GM23338 (cell line): Measurements from ENCODE around the gene ASGR1. TPM values are rescaled to one million over a fixed set of nuclear protein-coding genes. Genes with fewer than 3 reads are reported as not detected.
A peak's percentile ranks its signal among the peaks of the same experiment; 100 is the strongest.

Experiments used
- ATAC-seq: fragments of 200-7000 bp; cut with Tn5 transposase; 3 replicates; pipeline ENCODE4 v1.9.1; 2020
- DNase-seq: peaks from one replicate; pipeline ENCODE4 v3.0.0-alpha.2; 2015; ENCODE audit warnings: low spot score
- H2AFZ ChIP-seq: fragments of 200-600 bp; sonication (generic); 2 replicates; pipeline ENCODE4 v1.8.0; 2016; ENCODE audit warnings: antibody characterized with exemption, mild to moderate bottlenecking, moderate library complexity
- H3F3A ChIP-seq: fragments of 200-600 bp; sonication (generic); replicated peaks from 2 replicates; pipeline ENCODE4 v1.8.0; 2017; ENCODE audit warnings: antibody characterized with exemption, mixed run types, low read depth
- H3K27ac ChIP-seq: fragments of 200-600 bp; sonication (generic); 2 replicates; pipeline ENCODE4 v1.6.1; 2016; ENCODE audit warnings: low read depth
- H3K27me3 ChIP-seq: fragments of 200-600 bp; sonication (generic); 2 replicates; pipeline ENCODE4 v1.8.0; 2016; ENCODE audit warnings: mild to moderate bottlenecking, mixed run types, moderate library complexity; ENCODE audit not compliant: insufficient read depth
- H3K36me3 ChIP-seq: fragments of 200-600 bp; sonication (generic); 2 replicates; pipeline ENCODE4 v1.8.0; 2016; ENCODE audit warnings: mild to moderate bottlenecking; ENCODE audit not compliant: insufficient read depth
- H3K4me1 ChIP-seq: fragments of 200-600 bp; sonication (generic); 2 replicates; pipeline ENCODE4 v1.8.0; 2016; ENCODE audit warnings: mild to moderate bottlenecking, moderate library complexity; ENCODE audit not compliant: insufficient read depth
- H3K4me2 ChIP-seq: fragments of 200-600 bp; sonication (generic); 2 replicates; pipeline ENCODE4 v1.7.1; 2017; ENCODE audit warnings: mixed run types
- H3K4me3 ChIP-seq: fragments of 200-600 bp; sonication (generic); 2 replicates; pipeline ENCODE4 v1.6.1; 2016; ENCODE audit warnings: mixed run types
- H3K79me2 ChIP-seq: fragments of 200-600 bp; sonication (generic); replicated peaks from 2 replicates; pipeline ENCODE4 v1.8.0; 2017; ENCODE audit warnings: mild to moderate bottlenecking; ENCODE audit not compliant: insufficient read depth
- H3K9me2 ChIP-seq: fragments of 200-600 bp; sonication (generic); 2 replicates; pipeline ENCODE4 v1.8.0; 2017; ENCODE audit not compliant: insufficient read depth
- H4K20me1 ChIP-seq: fragments of 200-600 bp; sonication (generic); replicated peaks from 2 replicates; pipeline ENCODE4 v1.8.0; 2017; ENCODE audit warnings: mild to moderate bottlenecking; ENCODE audit not compliant: insufficient read depth
- H3K27ac Mint-ChIP-seq: 2 replicates; pipeline ENCODE4 v1.8.0; 2020; ENCODE audit warnings: inconsistent platforms, mild to moderate bottlenecking, moderate library complexity, mixed read lengths
- H3K27me3 Mint-ChIP-seq: 3 replicates; pipeline ENCODE4 v1.8.0; 2022; ENCODE audit warnings: low read depth, mild to moderate bottlenecking, moderate library complexity, mixed read lengths, inconsistent platforms; ENCODE audit not compliant: insufficient read depth, poor library complexity
- H3K36me3 Mint-ChIP-seq: 3 replicates; pipeline ENCODE4 v1.8.0; 2021; ENCODE audit warnings: low read depth, mild to moderate bottlenecking, inconsistent platforms, moderate library complexity, mixed read lengths
- H3K4me1 Mint-ChIP-seq: 3 replicates; pipeline ENCODE4 v1.8.0; 2020; ENCODE audit warnings: mild to moderate bottlenecking, inconsistent platforms, mixed read lengths
- H3K4me3 Mint-ChIP-seq: 3 replicates; pipeline ENCODE4 v1.8.0; 2021; ENCODE audit warnings: moderate library complexity, mild to moderate bottlenecking, inconsistent platforms, mixed read lengths
- H3K9me3 Mint-ChIP-seq: 3 replicates; pipeline ENCODE4 v1.8.0; 2020; ENCODE audit warnings: moderate library complexity, mild to moderate bottlenecking, inconsistent platforms, mixed read lengths
- CREB1 ChIP-seq: fragments of 250-450 bp; sonication (Bioruptor Pico); IDR thresholded peaks from 2 replicates; pipeline ENCODE4 v1.5.0; 2020; ENCODE audit warnings: low read depth, mild to moderate bottlenecking, moderate library complexity
- CTCF ChIP-seq, 2 experiments: fragments of 200-600 bp in 1 of 2; sonication (generic) in 1 of 2; conservative IDR thresholded peaks; 2 replicates each; pipeline versions ENCODE4 v1.5.1 to v1.6.1; 2016 to 2017; ENCODE audit warnings: antibody characterized with exemption in 2 of 2, low read depth in 2 of 2, mild to moderate bottlenecking in 2 of 2, moderate library complexity in 1 of 2
- EZH2 ChIP-seq: fragments of 200-600 bp; sonication (generic); IDR thresholded peaks from one replicate; pipeline ENCODE4 v1.8.0; 2017; ENCODE audit warnings: antibody characterized with exemption, mild to moderate bottlenecking, low read depth; ENCODE audit not compliant: unreplicated experiment
- EZH2phosphoT487 ChIP-seq: fragments of 200-600 bp; sonication (generic); IDR thresholded peaks from one replicate; pipeline ENCODE4 v1.8.1; 2018; ENCODE audit warnings: antibody characterized with exemption; ENCODE audit not compliant: unreplicated experiment
- NANOG ChIP-seq: IDR thresholded peaks from 2 replicates; pipeline ENCODE4 v1.6.1; 2016; ENCODE audit warnings: antibody characterized with exemption, borderline replicate concordance
- REST ChIP-seq: IDR thresholded peaks from one replicate; pipeline ENCODE4 v1.6.1; 2018; ENCODE audit warnings: antibody characterized with exemption; ENCODE audit not compliant: unreplicated experiment
- STAT1 ChIP-seq: IDR thresholded peaks from one replicate; pipeline ENCODE4 v1.6.1; 2016; ENCODE audit warnings: antibody characterized with exemption; ENCODE audit not compliant: unreplicated experiment
- ZNF114 ChIP-seq: fragments of 250-450 bp; sonication (Bioruptor Pico); IDR thresholded peaks from 2 replicates; pipeline ENCODE4 v1.5.0; 2020; ENCODE audit warnings: mild to moderate bottlenecking, moderate library complexity
- ZNF331 ChIP-seq: fragments of 250-450 bp; sonication (Bioruptor Pico); IDR thresholded peaks from 2 replicates; pipeline ENCODE4 v1.5.0; 2020; ENCODE audit warnings: low read depth, mild to moderate bottlenecking, moderate library complexity
- polyA plus RNA-seq: library from polyadenylated mRNA; unstranded; fragments of >200 nt; fragmentation: Nextera tagmentation; extraction: Ambion mirVana; gene quantifications from 2 replicates; pipeline ENCODE4 v1.2.1, GENCODE V29; 2016
- total RNA-seq: library from RNA; depleted of rRNA; stranded (reverse); fragments of >200 nt; shearing (Covaris generic); gene quantifications from 2 replicates; pipeline ENCODE4 v1.2.3, GENCODE V29; 2014
- TF ChIP-seq, protein P1 (sequence below): IDR thresholded peaks from 2 replicates; pipeline ENCODE4 v1.6.1; 2016; ENCODE audit warnings: antibody characterized with exemption

Gene ASGR1
- total and polyA plus RNA-seq, 2 experiments from 2014 or later: 8.3 to 9.0 TPM

DNA sequence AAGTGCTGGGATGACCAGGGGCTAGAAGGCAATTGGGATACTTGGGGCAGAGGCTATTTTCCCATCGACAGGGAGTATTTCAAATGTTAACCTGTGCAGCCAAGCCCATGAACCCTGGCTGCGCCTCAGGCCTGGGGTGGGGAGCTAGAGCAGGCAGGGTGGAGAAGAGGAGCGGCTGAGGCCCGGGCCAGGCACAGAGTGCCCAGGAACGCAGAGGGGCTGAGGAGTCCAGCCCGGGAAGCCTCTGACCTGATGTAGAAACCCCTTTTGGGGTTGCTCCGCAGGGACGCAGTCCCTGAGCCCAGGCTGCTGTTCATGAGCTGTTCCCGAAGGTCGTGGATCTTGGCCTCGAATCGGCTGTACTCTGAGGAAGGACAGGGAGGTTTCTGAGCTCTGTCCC, 16.8 kb upstream of the ASGR1 start:
- Mint-ChIP-seq H3K4me1 (peaks cover 2% of the 10 kb centered on the region; the same call in 1 of the 3 replicates), H3K4me3 (no peak overlapping the region), H3K27ac (no peak overlapping the region), H3K9me3 (no peaks in the 10 kb centered on the region), H3K27me3 (peaks cover 8% of the 10 kb centered on the region), H3K36me3 (peaks cover 65% of the 10 kb centered on the region)
- Histone ChIP-seq H4K20me1 (0 out of 2 replicates have a peak, but pooled peaks cover 4% of the 10 kb centered on the region), H3F3A (no peaks in the 10 kb centered on the region), H3K27me3 (no peaks in the 10 kb centered on the region), H3K9me2 (no peaks in the 10 kb centered on the region), H3K4me3 (no peak overlapping the region), H3K4me2 (no peak overlapping the region), H3K4me1 (no peaks in the 10 kb centered on the region; the same call in 1 of the 2 replicates), H3K27ac (no peak overlapping the region), H2AFZ (no peak overlapping the region), H3K36me3 (no peaks in the 10 kb centered on the region; the same call in 1 of the 2 replicates), H3K79me2 (no peaks in the 10 kb centered on the region)
- ATAC-seq (no peak), DNase-seq (no peak)
- TF ChIP-seq EZH2 (no peak), CTCF (conservative IDR thresholded peaks at IDR 0.05; ENCODE audit: low read depth in 2 of 2) (no peak), ZNF114 (CRISPR knock-in tag) (no peak), NANOG (no peak)

DNA sequence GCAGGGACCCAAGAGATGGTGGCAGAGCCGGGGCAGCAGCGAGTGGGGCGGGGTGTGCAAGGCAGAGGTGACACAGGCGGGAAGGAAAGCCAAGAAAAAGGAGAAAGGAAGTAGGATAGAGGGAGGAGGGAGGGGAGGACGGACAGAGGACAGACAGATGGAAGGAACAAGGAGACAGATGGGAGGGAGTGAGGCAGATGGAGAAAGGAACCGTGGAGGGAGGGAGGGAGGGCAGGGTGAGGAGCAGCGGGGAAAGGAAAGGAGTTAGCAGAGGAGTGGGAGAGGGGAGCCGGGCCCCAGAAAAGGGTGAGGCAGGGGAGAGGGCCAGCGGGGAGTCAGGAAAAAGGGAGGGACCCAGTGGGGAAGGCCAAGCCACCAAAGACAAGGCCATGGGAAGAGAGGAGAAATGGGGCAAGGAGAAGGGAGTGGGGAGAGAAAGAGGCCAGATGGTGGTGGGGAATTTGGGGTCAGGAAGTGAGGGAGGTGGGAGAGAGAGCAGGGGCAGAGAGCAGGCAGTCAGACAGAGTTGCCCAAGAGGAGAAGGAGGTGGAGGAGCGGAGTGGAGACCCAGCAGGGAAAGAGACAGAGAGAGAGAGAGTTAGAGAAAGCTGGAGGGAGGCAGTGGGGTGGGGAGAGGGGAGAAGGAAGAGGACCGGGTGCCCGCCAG, 13.2 kb upstream of the ASGR1 start:
- H3K4me3 Mint-ChIP-seq: no peak overlapping the region
- H3K9me3 Mint-ChIP-seq: no peaks in the 10 kb centered on the region
- Histone ChIP-seq H3K79me2 (no peaks in the 10 kb centered on the region), H3K36me3 (no peaks in the 10 kb centered on the region; the same call in 1 of the 2 replicates), H3K4me3 (no peak overlapping the region), H3K4me1 (no peaks in the 10 kb centered on the region; the same call in 1 of the 2 replicates), H4K20me1 (peaks cover 4% of the 10 kb centered on the region), H3K27me3 (no peaks in the 10 kb centered on the region), H3F3A (no peaks in the 10 kb centered on the region), H2AFZ (no peak overlapping the region), H3K9me2 (no peaks in the 10 kb centered on the region), H3K27ac (no peak overlapping the region), H3K4me2 (no peak overlapping the region)
- peak overlapping the region; percentile 30; the same call in 1 of the 2 replicates for H3K27ac Mint-ChIP-seq
- H3K27me3 Mint-ChIP-seq: peaks cover 11% of the 10 kb centered on the region
- H3K36me3 Mint-ChIP-seq: peaks cover 65% of the 10 kb centered on the region
- no peak for DNase-seq
- ATAC-seq: no peak
- peaks cover 2% of the 10 kb centered on the region; the same call in 1 of the 3 replicates for H3K4me1 Mint-ChIP-seq
- no peak for TF ChIP-seq EZH2
- TF ChIP-seq NANOG: no peak
- TF ChIP-seq REST: no peak
- TF ChIP-seq CTCF (conservative IDR thresholded peaks at IDR 0.05; ENCODE audit: low read depth in 2 of 2): no peak
- TF ChIP-seq, protein P1, sequence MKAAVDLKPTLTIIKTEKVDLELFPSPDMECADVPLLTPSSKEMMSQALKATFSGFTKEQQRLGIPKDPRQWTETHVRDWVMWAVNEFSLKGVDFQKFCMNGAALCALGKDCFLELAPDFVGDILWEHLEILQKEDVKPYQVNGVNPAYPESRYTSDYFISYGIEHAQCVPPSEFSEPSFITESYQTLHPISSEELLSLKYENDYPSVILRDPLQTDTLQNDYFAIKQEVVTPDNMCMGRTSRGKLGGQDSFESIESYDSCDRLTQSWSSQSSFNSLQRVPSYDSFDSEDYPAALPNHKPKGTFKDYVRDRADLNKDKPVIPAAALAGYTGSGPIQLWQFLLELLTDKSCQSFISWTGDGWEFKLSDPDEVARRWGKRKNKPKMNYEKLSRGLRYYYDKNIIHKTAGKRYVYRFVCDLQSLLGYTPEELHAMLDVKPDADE: no peak
- TF ChIP-seq CREB1 (CRISPR knock-in tag): no peak
- no peak for TF ChIP-seq EZH2phosphoT487
- no peak for TF ChIP-seq STAT1
- TF ChIP-seq ZNF331 (CRISPR knock-in tag): no peak
- TF ChIP-seq ZNF114 (CRISPR knock-in tag): no peak
